ENCODE measurements around the gene VWC2L. TPM values are rescaled to one million over a fixed set of nuclear protein-coding genes. Genes with fewer than 3 reads are reported as not detected.

VWC2L gene
- total RNA-seq, 1 donor from 2014 or later, result not detected

DNA sequence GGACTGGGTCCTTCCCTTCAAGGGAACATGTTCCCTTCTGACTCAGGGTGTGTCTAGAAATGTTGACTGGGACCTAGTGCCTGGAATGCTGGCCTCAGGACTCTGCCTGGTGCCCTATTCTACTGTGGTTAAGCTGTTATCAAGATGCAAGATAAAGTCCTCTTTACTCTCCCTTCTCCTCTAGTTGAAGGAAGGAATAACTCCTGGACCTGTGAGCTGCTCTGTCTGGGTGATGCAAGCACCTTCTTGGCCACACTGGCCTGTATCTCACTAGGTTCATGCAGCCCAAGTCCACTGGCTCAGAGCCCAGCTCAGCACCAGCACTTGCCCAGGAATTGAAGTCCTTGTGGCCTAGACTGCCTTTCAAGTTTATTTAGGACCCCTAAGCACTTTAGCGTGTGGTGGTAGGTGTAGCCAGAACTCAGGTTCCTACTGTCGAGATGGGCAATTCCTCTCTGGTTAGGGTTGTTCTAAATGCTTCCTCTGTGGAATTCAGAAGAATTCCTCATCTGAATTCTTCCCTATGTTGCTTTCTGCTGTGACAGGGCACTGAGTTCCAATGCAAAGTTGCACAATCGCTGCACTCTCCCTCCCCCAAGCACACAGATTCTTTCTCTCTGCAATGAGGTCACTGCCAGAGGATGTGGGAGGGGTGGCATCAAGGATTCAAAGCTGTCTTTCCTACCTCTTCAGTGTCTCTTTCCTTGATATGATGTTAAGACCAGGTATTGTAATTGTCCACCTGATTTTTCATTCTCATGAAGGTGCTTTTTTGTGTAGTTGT, 54.7 kb downstream of the VWC2L start:
- DNase-seq (ENCODE audit: extremely low read depth, low read depth, low spot score), result no peak

DNA sequence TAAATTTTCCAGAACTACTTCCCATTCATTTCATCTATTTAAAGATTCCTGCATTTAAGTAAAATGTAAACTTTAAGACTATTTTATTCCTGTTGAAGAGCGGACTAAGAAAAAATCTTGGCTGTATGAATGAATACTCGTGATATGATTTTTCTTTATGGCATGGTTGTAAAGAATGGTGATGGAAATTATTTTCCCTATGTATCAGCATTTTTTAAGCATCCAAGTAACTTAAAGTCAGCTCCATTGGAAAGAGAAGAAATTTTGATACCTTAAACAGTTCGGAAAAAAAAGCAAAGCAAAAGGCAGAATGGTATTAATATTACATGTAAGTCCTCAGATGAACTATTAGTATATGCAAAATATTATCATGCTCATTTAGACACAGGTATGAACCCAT, 58.9 kb downstream of the VWC2L start:
- no peak for DNase-seq (ENCODE audit: extremely low read depth, low read depth, low spot score)

DNA sequence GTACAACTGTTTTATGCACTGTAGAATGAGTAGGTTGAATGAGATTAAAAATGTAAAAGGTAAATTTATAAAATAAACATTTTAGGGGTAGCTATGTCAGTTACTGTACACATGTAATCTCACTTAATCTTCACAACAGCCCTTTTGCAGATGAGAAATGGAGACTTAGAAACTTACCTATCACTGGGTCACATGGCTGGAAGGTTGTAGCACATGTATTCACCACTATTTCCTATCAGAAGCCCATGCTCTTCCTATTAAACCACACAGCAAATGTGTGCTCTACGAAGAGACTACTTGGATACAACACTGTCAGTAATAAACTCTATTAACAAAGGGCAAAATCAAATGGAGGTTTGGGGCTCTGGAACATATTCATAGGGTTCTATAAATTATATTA, 60.5 kb downstream of the VWC2L start:
- DNase-seq (ENCODE audit: extremely low read depth, low read depth, low spot score), result no peak

DNA sequence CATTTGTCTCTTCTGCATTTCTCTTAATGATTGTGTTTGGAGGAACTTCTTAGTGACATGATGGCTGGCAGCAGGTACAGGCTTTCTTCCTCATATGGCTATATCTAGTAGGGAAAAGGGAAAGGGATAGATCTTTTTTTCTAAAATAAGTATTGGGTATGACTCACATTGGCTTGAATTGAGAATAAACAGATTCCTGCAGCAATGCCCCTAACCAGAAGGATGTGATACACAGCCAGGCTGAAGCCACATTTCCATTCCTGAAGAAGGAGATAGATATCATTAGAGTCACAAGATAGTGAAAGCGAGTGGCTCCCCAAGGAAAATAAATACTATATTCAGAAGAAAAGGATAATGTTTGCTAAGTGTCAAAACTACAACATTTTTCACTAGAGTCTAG, 61.1 kb downstream of the VWC2L start:
- DNase-seq (ENCODE audit: extremely low read depth, low read depth, low spot score), result no peak

DNA sequence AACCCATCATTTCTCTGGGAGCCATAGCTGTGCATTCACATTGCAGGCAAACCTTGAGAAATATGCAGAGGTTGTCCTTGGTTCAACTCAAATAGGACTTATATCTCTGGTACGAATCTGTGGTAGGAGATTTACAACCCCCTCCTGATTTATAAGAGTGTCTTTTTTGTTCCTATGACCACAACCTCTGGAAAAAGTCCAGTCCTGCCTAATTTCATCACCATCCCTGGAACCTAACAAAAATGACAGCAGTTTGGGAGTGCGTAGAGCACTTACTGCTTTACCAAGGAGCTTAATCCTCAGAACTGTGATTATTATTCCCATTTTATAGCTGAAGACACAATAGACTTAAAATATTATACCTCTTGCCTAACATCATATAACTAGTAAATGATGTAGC, 66.5 kb downstream of the VWC2L start:
- DNase-seq (ENCODE audit: extremely low read depth, low read depth, low spot score), result no peak

DNA sequence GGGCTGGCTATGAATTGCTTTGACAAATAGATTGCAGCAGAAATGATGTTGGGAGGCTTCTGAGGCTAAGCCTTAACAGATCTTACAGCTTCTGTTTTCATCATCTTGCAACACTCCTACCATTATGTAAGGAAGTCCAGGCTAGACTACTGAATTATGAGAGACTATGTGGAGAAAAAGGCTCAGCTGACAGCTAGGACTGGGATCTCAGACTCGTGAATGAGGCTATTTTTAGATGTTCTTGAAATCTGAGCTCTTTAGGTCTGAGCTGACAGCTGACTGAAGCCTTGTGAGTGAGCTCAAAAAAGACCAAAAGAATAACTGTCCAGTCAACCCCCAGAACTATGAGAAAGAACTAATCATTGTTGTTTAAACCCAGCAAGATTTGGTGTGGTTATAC, 70.3 kb downstream of the VWC2L start:
- no peak for DNase-seq (ENCODE audit: extremely low read depth, low read depth, low spot score)

DNA sequence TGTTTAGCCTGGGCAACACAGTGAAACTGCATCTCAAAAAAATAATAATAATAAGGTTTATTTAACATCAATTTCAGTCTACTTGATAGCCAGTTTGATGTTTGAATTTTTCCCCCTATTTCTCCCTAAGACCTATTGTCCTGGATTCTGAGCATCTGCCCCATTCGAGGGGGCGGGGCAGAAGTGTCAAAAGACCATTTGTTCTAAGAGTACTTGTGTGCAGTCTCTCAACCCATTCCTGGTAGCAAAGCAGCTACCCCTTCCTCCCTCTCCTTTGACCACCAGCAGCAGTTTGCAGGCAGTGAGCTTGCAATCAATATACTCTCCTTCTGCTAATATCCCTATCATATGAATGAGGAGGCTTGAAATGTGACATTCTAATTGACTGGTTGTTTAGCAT, 71.9 kb downstream of the VWC2L start:
- DNase-seq (ENCODE audit: extremely low read depth, low read depth, low spot score), result no peak

DNA sequence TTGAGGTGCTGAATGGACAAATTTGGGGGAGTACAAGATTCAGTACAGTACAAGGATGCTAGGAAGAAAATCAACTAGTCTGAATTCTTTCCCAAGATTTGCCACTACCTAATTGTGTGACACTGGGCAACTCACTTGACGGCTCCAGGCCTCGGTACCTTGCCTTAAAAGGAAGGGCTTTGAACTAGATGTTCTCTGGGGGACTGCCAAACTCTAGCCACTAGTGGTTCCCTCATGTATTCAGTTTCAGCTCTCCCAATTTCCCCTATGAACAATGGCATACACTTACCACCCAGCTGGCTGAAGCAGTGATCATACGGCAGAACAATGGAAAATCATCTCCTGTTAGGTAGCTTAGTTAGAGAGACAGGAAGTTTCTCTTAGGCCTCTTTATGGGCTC, 73.4 kb downstream of the VWC2L start:
- DNase-seq (ENCODE audit: extremely low read depth, low read depth, low spot score), result no peak

DNA sequence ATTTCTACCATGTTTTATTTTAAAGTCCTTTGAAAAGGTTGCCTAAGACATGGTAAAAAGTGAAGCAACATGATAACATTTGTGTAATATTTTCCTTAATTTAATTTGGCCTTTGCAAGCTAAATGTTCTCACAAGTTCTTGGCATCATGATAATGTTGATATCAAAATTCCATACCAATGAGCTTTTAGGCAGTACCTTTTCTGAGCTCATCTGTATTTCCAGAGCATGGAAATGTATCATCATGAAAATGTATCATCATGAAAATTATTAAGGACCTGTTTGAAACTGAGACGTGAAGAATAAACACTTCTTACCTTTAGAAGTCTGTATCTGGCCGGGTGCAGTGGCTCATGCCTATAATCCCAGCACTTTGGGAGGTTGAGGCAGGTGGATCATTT, 73.8 kb downstream of the VWC2L start:
- no peak for DNase-seq (ENCODE audit: extremely low read depth, low read depth, low spot score)

DNA sequence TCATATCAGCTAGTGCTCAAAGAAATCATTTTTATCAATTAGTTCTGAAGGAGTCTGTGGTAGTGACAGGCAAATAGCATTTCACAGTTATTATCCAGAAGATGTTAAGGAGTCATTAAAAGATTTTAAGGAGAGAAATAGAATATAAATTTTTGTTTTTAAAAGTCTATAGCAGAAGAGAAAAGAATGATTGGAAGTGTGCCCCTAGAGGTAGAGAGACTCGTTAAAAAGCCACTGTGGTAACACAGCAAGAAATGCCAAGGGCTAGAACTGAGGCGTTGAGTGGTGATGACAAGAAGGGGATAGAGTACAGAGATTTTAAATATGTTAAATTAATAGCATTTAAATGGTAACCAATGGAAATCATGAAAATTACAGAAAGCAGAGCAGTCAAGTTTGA, 78.3 kb downstream of the VWC2L start:
- DNase-seq (ENCODE audit: extremely low read depth, low read depth, low spot score), result no peak

DNA sequence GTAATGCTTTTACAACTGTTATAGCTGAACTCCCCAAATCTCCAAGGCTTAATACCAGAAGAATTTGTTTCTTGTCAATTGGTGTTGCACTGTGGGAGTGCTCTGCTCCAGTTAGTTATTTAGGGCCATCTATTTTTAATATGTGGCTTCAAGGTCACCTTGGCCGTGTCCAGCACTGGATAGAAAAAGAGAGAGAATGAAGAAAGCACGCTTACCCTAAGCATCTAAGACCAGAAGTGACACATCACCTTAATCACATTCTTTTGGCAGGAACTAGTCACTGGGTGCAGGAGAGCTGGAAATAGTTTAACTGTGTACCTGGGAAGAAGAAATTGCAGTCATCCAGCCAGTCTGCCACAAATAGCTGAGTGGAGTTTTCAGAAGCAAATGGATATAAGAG, 78.8 kb downstream of the VWC2L start:
- DNase-seq (ENCODE audit: extremely low read depth, low read depth, low spot score), result no peak

DNA sequence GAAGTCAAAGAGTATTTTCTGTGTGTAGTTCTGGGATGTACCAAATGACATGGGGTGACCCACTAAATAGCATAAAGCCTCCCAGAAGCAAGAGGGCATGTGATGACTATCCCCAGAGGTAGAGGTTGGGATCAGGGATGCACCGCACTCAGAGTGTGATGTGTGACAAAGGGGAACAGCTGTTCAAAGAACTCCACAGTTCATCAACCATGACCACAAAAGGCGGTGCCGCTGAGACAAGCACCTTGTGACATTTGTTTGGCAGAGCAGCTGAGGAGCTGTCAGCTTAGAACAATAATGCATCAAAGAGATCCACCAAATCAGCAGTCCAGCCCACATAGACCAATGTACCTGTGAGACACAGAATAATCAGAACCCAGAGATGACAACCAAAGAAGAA, 81.3 kb downstream of the VWC2L start:
- no peak for DNase-seq (ENCODE audit: extremely low read depth, low read depth, low spot score)

DNA sequence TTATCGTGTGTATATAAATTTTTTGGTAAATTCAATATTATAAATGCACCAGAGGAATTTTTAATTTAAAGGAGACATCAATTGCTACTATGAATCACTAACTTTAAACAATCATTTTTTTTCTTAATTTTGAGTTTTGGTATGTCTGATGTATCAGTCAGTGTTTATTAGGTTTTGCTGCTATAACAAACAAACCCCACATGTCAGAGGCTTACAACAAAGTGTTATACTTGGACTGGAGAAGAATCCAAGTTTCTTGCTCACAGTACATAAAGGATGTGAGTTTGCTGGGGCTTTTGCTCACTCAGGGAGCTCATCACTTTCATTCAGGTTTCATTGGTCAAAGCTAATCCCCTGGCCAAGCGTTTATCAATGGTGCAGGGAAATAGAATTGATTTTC, 81.8 kb downstream of the VWC2L start:
- no peak for DNase-seq (ENCODE audit: extremely low read depth, low read depth, low spot score)

DNA sequence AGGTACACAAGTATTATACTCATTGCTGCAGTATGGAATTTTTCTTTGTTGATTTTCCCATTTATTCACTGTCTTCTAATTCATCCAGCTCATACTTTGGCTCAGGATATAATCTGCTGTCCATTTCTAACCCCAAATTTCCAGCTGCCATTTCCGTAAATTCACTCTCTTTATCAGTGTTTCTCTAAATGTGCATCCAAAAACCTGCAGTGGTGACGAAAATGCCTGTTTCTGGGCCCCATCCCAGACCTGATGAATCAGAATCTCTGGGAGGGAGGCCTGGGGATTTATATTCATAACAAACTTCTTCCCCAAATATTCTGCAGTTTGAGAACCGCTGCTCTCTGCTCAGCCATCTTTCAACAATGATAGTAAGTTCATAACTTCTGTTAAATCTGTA, 86.6 kb downstream of the VWC2L start:
- DNase-seq (ENCODE audit: extremely low read depth, low read depth, low spot score), result no peak

DNA sequence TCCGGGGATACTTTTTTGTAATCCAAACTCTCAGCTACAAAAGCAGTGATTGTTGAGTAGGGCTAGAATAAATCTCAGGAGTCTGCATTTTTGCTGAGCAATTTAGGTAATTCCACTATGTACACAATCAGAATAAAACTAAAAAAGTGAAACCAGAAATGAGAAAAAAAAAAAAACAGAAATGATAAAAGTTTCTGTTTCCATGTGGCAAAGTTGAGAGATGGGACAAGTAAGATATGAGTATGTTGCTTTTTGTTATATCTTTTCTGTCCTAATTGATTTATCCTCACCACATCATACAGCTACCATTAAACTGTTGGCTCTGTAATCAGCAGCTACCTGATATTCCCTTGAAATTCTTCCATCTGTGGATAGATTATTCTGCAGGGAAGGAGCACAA, 92.7 kb downstream of the VWC2L start:
- DNase-seq (ENCODE audit: extremely low read depth, low read depth, low spot score), result no peak

DNA sequence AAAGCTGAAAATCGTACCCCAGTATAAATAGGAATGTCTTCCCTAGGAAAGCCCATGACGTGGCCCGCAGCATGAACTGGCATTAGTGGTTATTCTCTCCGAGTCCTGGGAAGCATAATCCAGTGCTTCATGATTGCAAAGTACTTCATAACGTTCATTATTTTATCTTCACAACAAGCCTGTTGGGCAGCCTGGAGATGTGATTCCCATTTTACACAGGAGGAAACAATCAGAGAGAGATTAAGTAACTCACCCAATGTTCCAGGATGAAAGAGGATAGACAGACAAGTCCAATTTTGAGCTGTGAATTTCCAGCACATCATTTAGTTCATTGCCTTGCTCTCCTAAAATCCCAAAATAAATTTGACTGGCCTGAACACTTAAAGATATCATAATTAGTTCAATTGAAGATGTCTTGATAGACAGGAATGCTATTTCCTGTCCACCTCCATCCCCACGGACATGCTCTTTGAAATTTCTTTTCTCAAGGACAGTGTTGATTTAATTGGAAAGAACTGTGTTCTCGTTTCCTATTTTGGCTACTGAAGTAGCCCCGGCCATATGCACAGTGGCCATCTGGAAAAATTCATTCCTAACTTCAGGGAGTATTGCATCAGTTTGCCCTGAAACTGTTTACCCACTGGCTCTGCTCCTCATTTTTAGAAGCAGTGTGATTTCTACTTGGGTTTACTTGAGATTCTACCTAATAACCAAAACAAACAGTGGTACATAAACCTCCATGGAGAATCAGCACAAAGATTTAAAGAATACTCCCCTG, 93.9 kb downstream of the VWC2L start:
- DNase-seq (ENCODE audit: extremely low read depth, low read depth, low spot score), result no peak

DNA sequence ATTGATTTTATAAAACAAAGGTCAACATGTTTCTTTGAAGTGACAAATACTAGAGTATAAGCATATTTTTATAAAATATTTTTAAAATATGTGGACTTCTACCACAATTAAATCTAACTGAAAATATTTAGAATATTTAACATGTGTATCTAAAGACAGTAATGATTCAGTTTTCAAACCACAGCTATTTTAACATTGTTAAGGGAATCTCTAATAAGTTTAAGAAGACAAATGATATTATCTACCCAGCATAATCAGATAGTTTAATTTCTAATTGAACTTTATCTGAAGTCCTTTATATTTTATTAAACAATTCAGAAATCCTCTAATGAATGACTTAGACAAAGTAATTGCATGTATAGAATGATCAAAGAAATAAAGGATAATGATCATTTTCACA, 96.2 kb downstream of the VWC2L start:
- DNase-seq (ENCODE audit: extremely low read depth, low read depth, low spot score), result no peak

DNA sequence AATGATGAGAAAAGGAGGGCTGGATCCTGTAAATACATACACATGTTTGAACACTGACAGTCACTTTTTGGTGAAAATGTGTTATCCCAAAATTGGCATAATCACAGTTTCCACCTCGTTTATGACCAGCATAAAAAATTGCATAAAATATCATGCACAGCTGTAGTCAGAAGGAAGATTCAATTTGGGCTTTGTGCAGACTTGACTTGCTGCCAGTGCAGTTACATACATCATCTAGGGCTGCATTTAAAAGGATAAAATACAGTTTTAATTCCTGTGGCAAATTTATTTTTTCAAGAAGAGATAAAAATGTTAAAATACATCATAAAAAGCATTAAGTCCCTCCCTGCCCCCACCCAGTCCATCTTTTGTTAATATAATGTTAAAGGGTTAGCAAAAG, 103.8 kb downstream of the VWC2L start:
- no peak for DNase-seq (ENCODE audit: extremely low read depth, low read depth, low spot score)

DNA sequence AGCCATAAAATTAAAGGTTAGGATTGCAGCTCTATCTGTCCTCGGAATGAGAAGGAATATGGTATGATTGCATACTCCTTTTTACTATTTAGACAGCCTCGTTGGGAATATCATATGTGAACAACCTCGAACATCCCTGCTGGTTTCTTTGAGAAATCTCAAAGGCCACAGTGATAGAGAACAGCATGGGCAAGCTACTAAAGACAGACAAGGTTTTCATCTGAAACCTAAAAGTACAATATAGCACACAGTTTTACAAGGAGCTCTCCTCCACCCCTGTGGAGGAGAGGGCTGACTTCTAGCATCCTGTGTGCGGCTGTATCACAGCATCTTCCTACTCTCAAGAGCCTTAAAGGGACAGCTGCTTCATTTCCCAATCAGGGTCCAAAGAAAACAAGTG, 104.3 kb downstream of the VWC2L start:
- DNase-seq (ENCODE audit: extremely low read depth, low read depth, low spot score), result no peak

DNA sequence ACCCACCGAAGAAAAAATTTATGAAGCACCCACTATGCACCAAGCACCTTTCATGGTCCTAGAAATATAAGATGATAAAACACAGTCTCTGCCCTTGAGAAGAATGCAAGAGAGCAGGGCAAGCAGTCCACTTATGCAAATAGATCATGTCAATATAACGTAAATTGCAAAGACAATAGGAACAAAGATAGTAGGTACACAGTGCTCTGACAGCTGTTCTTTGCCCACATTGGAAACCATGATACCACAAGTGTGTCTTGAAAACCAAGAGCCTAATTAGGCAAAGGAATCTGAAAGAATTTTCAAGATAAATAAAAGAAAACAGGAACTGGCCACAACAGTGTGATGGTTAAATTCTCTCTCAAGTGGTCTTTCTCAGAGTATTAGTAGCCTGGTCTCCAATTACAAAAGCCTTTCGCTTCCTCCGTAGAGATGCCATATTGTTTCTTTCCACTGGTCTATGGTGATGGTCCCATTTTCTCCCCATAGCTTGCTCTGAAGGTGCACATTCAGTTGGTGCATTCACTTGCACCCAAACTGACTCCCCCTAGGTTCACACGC, 108.5 kb downstream of the VWC2L start:
- no peak for DNase-seq (ENCODE audit: extremely low read depth, low read depth, low spot score)

DNA sequence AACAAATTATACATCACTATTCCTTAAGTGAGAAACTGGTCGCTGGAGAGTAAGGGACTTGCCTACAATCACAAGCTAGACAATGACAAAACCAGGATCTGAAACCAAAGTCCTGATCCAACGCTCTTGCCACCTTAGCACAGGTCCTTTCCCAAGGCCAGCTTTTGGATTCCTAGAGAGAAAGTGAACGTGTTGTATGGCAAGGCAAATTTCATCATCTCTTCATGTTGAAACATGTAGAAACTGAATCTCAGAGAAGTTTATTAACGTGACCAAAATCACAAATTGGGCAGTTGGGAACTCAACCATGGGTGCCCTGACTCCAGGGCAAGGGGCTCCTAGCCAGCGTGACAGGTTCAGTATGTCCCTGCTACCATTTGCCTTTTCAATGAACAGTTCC, 118.2 kb downstream of the VWC2L start:
- no peak for DNase-seq (ENCODE audit: extremely low read depth, low read depth, low spot score)

DNA sequence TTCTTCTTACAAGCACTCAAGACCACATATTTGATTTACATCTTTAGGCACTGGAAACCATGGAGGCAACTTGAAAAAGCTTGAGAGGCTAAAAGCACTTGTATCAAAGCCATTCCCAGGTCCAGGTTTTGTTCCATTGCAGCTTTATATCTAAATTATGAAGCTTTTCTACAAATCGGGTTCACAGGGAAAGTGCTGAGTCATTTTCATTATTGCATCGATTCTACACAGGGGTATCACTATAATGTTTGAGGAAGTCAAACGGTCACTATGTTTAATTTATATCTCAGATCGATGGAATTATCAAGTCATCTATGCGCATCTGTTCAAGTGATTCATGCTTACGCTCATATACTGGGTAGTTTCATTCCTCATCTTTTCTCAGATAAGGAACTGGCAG, 118.7 kb downstream of the VWC2L start:
- DNase-seq (ENCODE audit: extremely low read depth, low read depth, low spot score), result no peak

Measured in glomerular endothelial cell (primary cell).